ENCODE results near the gene GYG2.

DNA sequence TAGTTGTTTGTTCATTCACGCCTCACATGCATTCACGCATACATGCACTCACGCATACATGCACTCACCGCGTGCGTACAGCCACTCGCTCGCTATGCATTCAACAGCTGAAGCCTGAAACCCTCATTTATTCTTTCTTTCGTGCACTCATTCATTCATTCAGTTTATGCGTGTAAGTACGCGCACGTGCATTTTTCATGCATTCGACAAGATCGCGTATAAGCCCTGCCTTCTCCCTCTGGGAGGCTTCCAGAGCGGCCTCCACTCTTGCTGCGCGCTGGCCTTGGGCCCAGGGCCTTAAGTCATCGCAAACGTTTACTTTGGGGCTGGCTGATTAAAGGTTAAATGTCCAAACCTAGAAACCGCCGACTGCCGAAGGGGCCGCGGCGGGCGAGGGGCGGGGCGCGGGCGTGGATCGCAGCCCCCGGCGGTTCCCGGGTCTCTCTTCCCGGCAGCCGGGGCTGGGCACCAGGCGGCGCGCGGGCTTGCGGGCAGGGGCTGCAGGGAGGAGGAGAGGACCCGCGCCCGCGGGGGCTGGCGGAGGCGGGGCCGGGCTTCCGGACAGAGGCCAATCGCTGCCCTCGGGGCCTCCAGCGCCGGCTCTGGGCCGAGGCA lies at the start of gene GYG2:
- TF ChIP-seq, protein P1, sequence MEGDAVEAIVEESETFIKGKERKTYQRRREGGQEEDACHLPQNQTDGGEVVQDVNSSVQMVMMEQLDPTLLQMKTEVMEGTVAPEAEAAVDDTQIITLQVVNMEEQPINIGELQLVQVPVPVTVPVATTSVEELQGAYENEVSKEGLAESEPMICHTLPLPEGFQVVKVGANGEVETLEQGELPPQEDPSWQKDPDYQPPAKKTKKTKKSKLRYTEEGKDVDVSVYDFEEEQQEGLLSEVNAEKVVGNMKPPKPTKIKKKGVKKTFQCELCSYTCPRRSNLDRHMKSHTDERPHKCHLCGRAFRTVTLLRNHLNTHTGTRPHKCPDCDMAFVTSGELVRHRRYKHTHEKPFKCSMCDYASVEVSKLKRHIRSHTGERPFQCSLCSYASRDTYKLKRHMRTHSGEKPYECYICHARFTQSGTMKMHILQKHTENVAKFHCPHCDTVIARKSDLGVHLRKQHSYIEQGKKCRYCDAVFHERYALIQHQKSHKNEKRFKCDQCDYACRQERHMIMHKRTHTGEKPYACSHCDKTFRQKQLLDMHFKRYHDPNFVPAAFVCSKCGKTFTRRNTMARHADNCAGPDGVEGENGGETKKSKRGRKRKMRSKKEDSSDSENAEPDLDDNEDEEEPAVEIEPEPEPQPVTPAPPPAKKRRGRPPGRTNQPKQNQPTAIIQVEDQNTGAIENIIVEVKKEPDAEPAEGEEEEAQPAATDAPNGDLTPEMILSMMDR (IDR thresholded peaks at IDR 0.05; ENCODE audit: control extremely low read depth in 1 of 3, insufficient read depth in 1 of 3, low read depth in 1 of 3, low read length in 3 of 3), result peak in 1 of 3 experiments; percentile 14; a peak in 1 of 4 replicates
- no peak for TF ChIP-seq SIN3A (conservative IDR thresholded peaks at IDR 0.05 in 1 of 2, IDR thresholded peaks at IDR 0.05 in 1 of 2; ENCODE audit: low read depth in 1 of 2, low read length in 2 of 2)
- TF ChIP-seq BACH1 (IDR thresholded peaks at IDR 0.05; ENCODE audit: low read length), result no peak
- TF ChIP-seq NRF1 (IDR thresholded peaks at IDR 0.05; ENCODE audit: low read depth, low read length), result no peak
- no peak for TF ChIP-seq FOSL1 (IDR thresholded peaks at IDR 0.05; ENCODE audit: insufficient read depth, low read depth, low read length)
- no peak for TF ChIP-seq MAFK (IDR thresholded peaks at IDR 0.05; ENCODE audit: low read depth, low read length)
- no peak for TF ChIP-seq POLR2A (IDR thresholded peaks at IDR 0.05; ENCODE audit: control extremely low read depth in 1 of 2, low read depth in 2 of 2, low read length in 2 of 2)
- no peak for TF ChIP-seq CHD1 (IDR thresholded peaks at IDR 0.05; ENCODE audit: low read depth, low read length)
- no peak for TF ChIP-seq GABPA (IDR thresholded peaks at IDR 0.05; ENCODE audit: borderline replicate concordance, insufficient read depth, low read length)
- TF ChIP-seq SP1 (IDR thresholded peaks at IDR 0.05; ENCODE audit: low read depth, low read length), result no peak
- no peak; a peak in 1 of 4 replicates for TF ChIP-seq RAD21 (IDR thresholded peaks at IDR 0.05 in 1 of 2, conservative IDR thresholded peaks at IDR 0.05 in 1 of 2; ENCODE audit: low read depth in 2 of 2, low read length in 2 of 2)
- no peak for TF ChIP-seq EP300 (IDR thresholded peaks at IDR 0.05; ENCODE audit: borderline replicate concordance in 1 of 2, low read depth in 2 of 2, low read length in 2 of 2)
- no peak for TF ChIP-seq JUND (IDR thresholded peaks at IDR 0.05; ENCODE audit: low read length)
- TF ChIP-seq POLR2AphosphoS5 (IDR thresholded peaks at IDR 0.05; ENCODE audit: low read depth, low read length), result no peak
